HepG2 (cell line): Measurements from ENCODE around the gene MAPK14. TPM values are rescaled to one million over a fixed set of nuclear protein-coding genes. Genes with fewer than 3 reads are reported as not detected.

Source experiments
- ATF3 ChIP-seq: sonication (generic); formaldehyde crosslinking; IDR thresholded peaks from 2 replicates; pipeline ENCODE4 v1.4.0; 2020; ENCODE audit warnings: missing genetic modification reagents
- BORCS8-MEF2B ChIP-seq: sonication (generic); formaldehyde crosslinking; IDR thresholded peaks from 2 replicates; pipeline ENCODE4 v1.8.0; 2022; ENCODE audit warnings: mild to moderate bottlenecking, missing genetic modification reagents
- CHCHD3 ChIP-seq: sonication (generic); formaldehyde crosslinking; IDR thresholded peaks from 2 replicates; pipeline ENCODE4 v1.8.0; 2022; ENCODE audit warnings: mild to moderate bottlenecking, missing genetic modification reagents, moderate library complexity
- CTCF ChIP-seq: sonication (generic); formaldehyde crosslinking; IDR thresholded peaks from 2 replicates; pipeline ENCODE4 v1.5.0; 2020; ENCODE audit warnings: mild to moderate bottlenecking, missing genetic modification reagents, moderate library complexity
- KAT7 ChIP-seq: IDR thresholded peaks from 2 replicates; pipeline ENCODE4 v1.6.1; 2018; ENCODE audit warnings: borderline replicate concordance, missing compliant biosample characterization
- KLF6 ChIP-seq: IDR thresholded peaks from 2 replicates; pipeline ENCODE4 v1.8.0; 2016; ENCODE audit warnings: missing biosample characterization, missing genetic modification reagents
- NFYC ChIP-seq: IDR thresholded peaks from 2 replicates; pipeline ENCODE4 v1.6.1; 2016; ENCODE audit warnings: missing genetic modification reagents, missing compliant biosample characterization
- NR2F2 ChIP-seq: IDR thresholded peaks from 2 replicates; pipeline ENCODE4 v1.6.1; 2012; ENCODE audit warnings: low read depth, inconsistent platforms, borderline replicate concordance
- RAD21 ChIP-seq: fragments of 450-650 bp; formaldehyde crosslinking; IDR thresholded peaks from 2 replicates; pipeline ENCODE4 v1.5.0; 2020; ENCODE audit warnings: mild to moderate bottlenecking
- RFX3 ChIP-seq: IDR thresholded peaks from 2 replicates; pipeline ENCODE4 v1.6.1; 2016; ENCODE audit warnings: missing biosample characterization, missing genetic modification reagents
- SKIL ChIP-seq: sonication (generic); formaldehyde crosslinking; IDR thresholded peaks from 2 replicates; pipeline ENCODE4 v1.8.0; 2022; ENCODE audit warnings: missing genetic modification reagents, mild to moderate bottlenecking, moderate library complexity, borderline replicate concordance
- WIZ ChIP-seq: sonication (generic); formaldehyde crosslinking; IDR thresholded peaks from 2 replicates; pipeline ENCODE4 v1.5.1; 2020; ENCODE audit warnings: mild to moderate bottlenecking, missing genetic modification reagents
- ZBTB25 ChIP-seq: IDR thresholded peaks from 2 replicates; pipeline ENCODE4 v1.6.1; 2018; ENCODE audit warnings: missing genetic modification reagents
- ZEB1 ChIP-seq: IDR thresholded peaks from 2 replicates; pipeline ENCODE4 v1.6.1; 2012; ENCODE audit warnings: mild to moderate bottlenecking, low read depth, inconsistent platforms; ENCODE audit not compliant: insufficient replicate concordance
- ZNF232 ChIP-seq: sonication (generic); formaldehyde crosslinking; IDR thresholded peaks from 2 replicates; pipeline ENCODE4 v1.4.0; 2020; ENCODE audit warnings: missing genetic modification reagents, borderline replicate concordance
- ZNF256 ChIP-seq: sonication (generic); formaldehyde crosslinking; conservative IDR thresholded peaks from 2 replicates; pipeline ENCODE4 v1.4.0; 2020; ENCODE audit warnings: missing genetic modification reagents
- ZNF275 ChIP-seq: sonication (generic); formaldehyde crosslinking; IDR thresholded peaks from 2 replicates; pipeline ENCODE4 v1.8.0; 2022; ENCODE audit warnings: missing genetic modification reagents, mild to moderate bottlenecking, inconsistent platforms, borderline replicate concordance
- ZNF577 ChIP-seq: sonication (generic); formaldehyde crosslinking; IDR thresholded peaks from 2 replicates; pipeline ENCODE4 v1.4.0; 2020; ENCODE audit warnings: mild to moderate bottlenecking, low read depth, missing genetic modification reagents, borderline replicate concordance
- ZNF629 ChIP-seq: sonication (generic); formaldehyde crosslinking; conservative IDR thresholded peaks from 2 replicates; pipeline ENCODE4 v1.5.0; 2020; ENCODE audit warnings: missing genetic modification reagents
- ZNF709 ChIP-seq: sonication (generic); formaldehyde crosslinking; IDR thresholded peaks from 2 replicates; pipeline ENCODE4 v1.5.0; 2020; ENCODE audit warnings: mild to moderate bottlenecking, missing genetic modification reagents
- ZNF737 ChIP-seq: sonication (generic); formaldehyde crosslinking; IDR thresholded peaks from 2 replicates; pipeline ENCODE4 v1.5.0; 2020; ENCODE audit warnings: missing genetic modification reagents, mild to moderate bottlenecking, borderline replicate concordance
- polyA plus RNA-seq, 8 experiments: library from polyadenylated mRNA; depleted of rRNA in 3 of 8; stranded (reverse) in 7 of 8; unstranded in 1 of 8; fragments of >200 nt; fragmentation: Illumina TruSeq in 4 of 8; extraction: Trizol in 4 of 8; gene quantifications; 2 replicates each; pipeline versions ENCODE4 v1.2.1 to v1.2.3, GENCODE V29; 2011 to 2016; ENCODE audit warnings: low read depth in 4 of 8, missing spikeins in 1 of 8, mixed read lengths in 1 of 8; ENCODE audit not compliant: insufficient read depth in 1 of 8
- total RNA-seq, 5 experiments: library from RNA; depleted of rRNA; stranded (reverse); fragments of >200 nt; fragmentation: Illumina TruSeq; extraction: Trizol; gene quantifications; 2 replicates each; pipeline ENCODE4 v1.2.3, GENCODE V29; 2016; ENCODE audit warnings: low read depth in 1 of 5

Gene MAPK14
- total and polyA plus RNA-seq, 2 of the 13 experiments (the other 11 are each of a cell fraction or from before 2014, with no cell fraction given) = 66.3 to 67.3 TPM

GRCh38 chr6:36127462-36128016 is 99.9 kb downstream of the MAPK14 start (continued):
- TF ChIP-seq ZNF577 = no peak
- TF ChIP-seq ZNF737 (CRISPR knock-in tag) = no peak
- TF ChIP-seq WIZ (CRISPR knock-in tag) = no peak
- no peak for TF ChIP-seq ZEB1
- TF ChIP-seq NR2F2 = no peak
- no peak for TF ChIP-seq ZNF232
- TF ChIP-seq SKIL = peak; percentile 76
- no peak for TF ChIP-seq RFX3 (CRISPR knock-in tag)
- TF ChIP-seq CHCHD3 (CRISPR knock-in tag) = no peak
- no peak for TF ChIP-seq ZNF256 (CRISPR knock-in tag)
- TF ChIP-seq NFYC (CRISPR knock-in tag) = no peak
- TF ChIP-seq ZNF275 = no peak
- peak; percentile 76; the same call in 1 of the 2 replicates for TF ChIP-seq KLF6 (CRISPR knock-in tag)
- no peak for TF ChIP-seq ZNF709 (CRISPR knock-in tag)
- TF ChIP-seq ZNF629 = no peak
- no peak for TF ChIP-seq RAD21 (CRISPR knock-in tag)
- no peak for TF ChIP-seq ZBTB25 (CRISPR knock-in tag)
- TF ChIP-seq CTCF (CRISPR knock-in tag) = peak; percentile 10; the same call in 1 of the 2 replicates
- 0 out of 2 replicates have a peak, but pooled peaks have one; percentile 42 for TF ChIP-seq BORCS8-MEF2B (CRISPR knock-in tag)
- 0 out of 2 replicates have a peak, but pooled peaks have one; percentile 68 for TF ChIP-seq KAT7 (CRISPR knock-in tag)
- peak; percentile 73 for TF ChIP-seq ATF3 (CRISPR knock-in tag)
